Parathyroid adenoma (tissue), 2 donors: Measurements from ENCODE around the gene RC3H1.

Source experiments
- H2AFZ ChIP-seq: fragments of 300-600 bp; sonication (generic); one replicate; pipeline ENCODE4 v1.7.0; 2017; ENCODE audit warnings: antibody characterized with exemption, mild to moderate bottlenecking
- H3K27ac ChIP-seq: fragments of 300-600 bp; sonication (generic); one replicate; pipeline ENCODE4 v1.7.0; 2017
- H3K27me3 ChIP-seq: fragments of 300-600 bp; sonication (generic); one replicate; pipeline ENCODE4 v1.7.0; 2017; ENCODE audit warnings: low read length; ENCODE audit not compliant: control insufficient read depth, insufficient read depth
- H3K36me3 ChIP-seq: fragments of 300-600 bp; sonication (generic); one replicate; pipeline ENCODE4 v1.7.0; 2017; ENCODE audit warnings: low read length; ENCODE audit not compliant: control insufficient read depth, insufficient read depth
- H3K4me1 ChIP-seq: fragments of 300-600 bp; sonication (generic); one replicate; pipeline ENCODE4 v1.7.0; 2017; ENCODE audit warnings: control low read depth
- H3K4me2 ChIP-seq: fragments of 300-600 bp; sonication (generic); one replicate; pipeline ENCODE4 v1.7.0; 2017; ENCODE audit warnings: low read length
- H3K4me3 ChIP-seq: fragments of 300-600 bp; sonication (generic); one replicate; pipeline ENCODE4 v1.7.0; 2017; ENCODE audit warnings: low read depth, low read length
- H3K79me2 ChIP-seq: fragments of 300-600 bp; sonication (generic); one replicate; pipeline ENCODE4 v1.7.0; 2017; ENCODE audit warnings: control low read depth
- H3K9ac ChIP-seq: fragments of 300-600 bp; sonication (generic); one replicate; pipeline ENCODE4 v1.7.0; 2017; ENCODE audit warnings: mild to moderate bottlenecking
- H3K9me3 ChIP-seq: fragments of 300-600 bp; sonication (generic); one replicate; pipeline ENCODE4 v1.7.0; 2017; ENCODE audit warnings: low read length; ENCODE audit not compliant: control insufficient read depth
- CTCF ChIP-seq: fragments of 300-600 bp; sonication (generic); IDR thresholded peaks from one replicate; pipeline ENCODE4 v1.7.0; 2017; ENCODE audit warnings: antibody characterized with exemption, mild to moderate bottlenecking
- donor health status: primary hyperparathyroidism.

Gene RC3H1

GRCh38 chr1:174021591-174022079 lies 522 bp downstream of the RC3H1 start:
- Histone ChIP-seq H3K79me2 (peaks cover 14% of the 10 kb centered on the region), H3K4me3 (peak overlapping the region; percentile 88), H3K4me1 (peaks cover 4% of the 10 kb centered on the region), H3K9ac (peak overlapping the region; percentile 80), H3K27ac (peak overlapping the region; percentile 86), H3K4me2 (peak overlapping the region; percentile 94), H3K36me3 (no peaks in the 10 kb centered on the region), H3K27me3 (no peaks in the 10 kb centered on the region), H2AFZ (peak overlapping the region; percentile 94), H3K9me3 (no peaks in the 10 kb centered on the region)
- no peak for TF ChIP-seq CTCF

- H3K4me2 ChIP-seq, result no peak overlapping the region
- peaks cover 4% of the 10 kb centered on the region for H3K4me1 ChIP-seq
- H3K9ac ChIP-seq, result no peak overlapping the region
- peaks cover 25% of the 10 kb centered on the region for H3K79me2 ChIP-seq
- H3K27ac ChIP-seq, result no peak overlapping the region
- H3K36me3 ChIP-seq, result no peaks in the 10 kb centered on the region
- no peaks in the 10 kb centered on the region for H3K27me3 ChIP-seq
- no peak overlapping the region for H3K4me3 ChIP-seq
- no peak for TF ChIP-seq CTCF
- no peaks in the 10 kb centered on the region for H3K9me3 ChIP-seq
- H2AFZ ChIP-seq, result no peak overlapping the region
Observed at GRCh38 chr1:174018565-174018964, 3.6 kb downstream of the RC3H1 start.

- Histone ChIP-seq H3K9ac (no peak overlapping the region), H3K36me3 (no peaks in the 10 kb centered on the region), H3K27ac (no peak overlapping the region), H3K27me3 (no peaks in the 10 kb centered on the region), H3K4me2 (no peak overlapping the region), H3K4me3 (no peak overlapping the region), H3K9me3 (no peaks in the 10 kb centered on the region), H2AFZ (no peak overlapping the region), H3K79me2 (peaks cover 27% of the 10 kb centered on the region), H3K4me1 (peaks cover 4% of the 10 kb centered on the region)
- TF ChIP-seq CTCF, result no peak
Observed at GRCh38 chr1:174017231-174017970, 4.8 kb downstream of the RC3H1 start.

GRCh38 chr1:174013864-174014418 lies 8.2 kb downstream of the RC3H1 start:
- Histone ChIP-seq H2AFZ (no peak overlapping the region), H3K4me2 (no peak overlapping the region), H3K9me3 (no peaks in the 10 kb centered on the region), H3K27ac (no peak overlapping the region), H3K36me3 (no peaks in the 10 kb centered on the region), H3K27me3 (no peaks in the 10 kb centered on the region), H3K79me2 (peaks cover 37% of the 10 kb centered on the region), H3K4me1 (no peaks in the 10 kb centered on the region), H3K9ac (no peak overlapping the region), H3K4me3 (no peak overlapping the region)
- TF ChIP-seq CTCF, result no peak

- H3K4me1 ChIP-seq, result no peaks in the 10 kb centered on the region
- no peaks in the 10 kb centered on the region for H3K27me3 ChIP-seq
- no peaks in the 10 kb centered on the region for H3K36me3 ChIP-seq
- no peak for TF ChIP-seq CTCF
- H3K27ac ChIP-seq, result no peak overlapping the region
- no peaks in the 10 kb centered on the region for H3K9me3 ChIP-seq
- H3K79me2 ChIP-seq, result peaks cover 33% of the 10 kb centered on the region
- no peak overlapping the region for H3K4me2 ChIP-seq
- H3K4me3 ChIP-seq, result no peak overlapping the region
- H3K9ac ChIP-seq, result no peak overlapping the region
- no peak overlapping the region for H2AFZ ChIP-seq
Observed at GRCh38 chr1:174008979-174009378, 13.2 kb downstream of the RC3H1 start.
